HG02938 (cell line): ENCODE results near the gene DR1.
"Not testable (repeated sequence)": the region's sequence is repeated elsewhere in the genome, so short reads cannot be mapped to it uniquely, and the experiment has no call there.

ENCODE experiments used
- ATAC-seq: cut with Tn5 transposase; IDR thresholded peaks from one replicate; pipeline ENCODE4 v1.9.1; 2021; ENCODE audit warnings: mild to moderate bottlenecking, moderate library complexity; ENCODE audit not compliant: unreplicated experiment

The DR1 gene

GRCh38 chr1:93374334-93375106 lies 28.8 kb downstream of the DR1 start:
- ATAC-seq: no peak

GRCh38 chr1:93384656-93385055 lies 38.9 kb downstream of the DR1 start:
- no peak for ATAC-seq

GRCh38 chr1:93386268-93386667 lies 40.6 kb downstream of the DR1 start:
- ATAC-seq: not testable (repeated sequence)

- no peak for ATAC-seq
These were observed 48.8 kb downstream of the DR1 start for GRCh38 chr1:93394514-93394913.

GRCh38 chr1:93395195-93395594 lies 49.5 kb downstream of the DR1 start:
- ATAC-seq: no peak

- ATAC-seq: no peak
These were observed 54.1 kb downstream of the DR1 start for GRCh38 chr1:93399781-93400180.

GRCh38 chr1:93408203-93408602 lies 62.5 kb downstream of the DR1 start:
- ATAC-seq: no peak

GRCh38 chr1:93411000-93411399 lies 65.3 kb downstream of the DR1 start:
- ATAC-seq: no peak

GRCh38 chr1:93414749-93415148 lies 69.0 kb downstream of the DR1 start:
- no peak for ATAC-seq

- no peak for ATAC-seq
These were observed 69.6 kb downstream of the DR1 start for GRCh38 chr1:93415296-93415695.

- ATAC-seq: no peak
These were observed 70.5 kb downstream of the DR1 start for GRCh38 chr1:93416183-93416582.
